T1000 (cell line): ENCODE measurements around the gene USP35.
"Not testable (repeated sequence)": the region's sequence is repeated elsewhere in the genome, so short reads cannot be mapped to it uniquely, and the experiment has no call there.

ENCODE experiments used
- DNase-seq: peaks from one replicate; lab custom pipeline; 2025; ENCODE audit warnings: mixed read lengths; lab: John Stamatoyannopoulos, UW

The USP35 gene

DNA sequence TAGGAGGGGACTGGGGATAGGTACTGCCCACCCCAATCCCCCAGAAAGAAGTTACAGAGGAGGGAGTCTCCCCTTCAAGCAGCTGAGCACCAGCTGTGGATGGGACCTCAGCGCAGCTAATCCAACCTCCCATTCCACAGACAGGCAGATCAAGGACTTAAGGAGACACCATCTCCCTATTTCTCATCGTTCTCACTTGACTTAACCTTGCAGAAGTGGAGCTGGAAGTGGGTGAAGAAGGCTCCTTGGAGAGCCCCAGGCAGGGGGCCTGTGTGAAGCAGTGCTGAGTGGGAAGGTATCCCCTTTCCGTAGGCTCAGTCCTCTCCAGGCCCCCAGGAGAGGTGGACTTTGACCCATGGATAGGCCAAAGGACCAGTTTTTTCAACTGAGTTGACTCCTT lies 27.3 kb downstream of the USP35 start:
- DNase-seq, result no peak

DNA sequence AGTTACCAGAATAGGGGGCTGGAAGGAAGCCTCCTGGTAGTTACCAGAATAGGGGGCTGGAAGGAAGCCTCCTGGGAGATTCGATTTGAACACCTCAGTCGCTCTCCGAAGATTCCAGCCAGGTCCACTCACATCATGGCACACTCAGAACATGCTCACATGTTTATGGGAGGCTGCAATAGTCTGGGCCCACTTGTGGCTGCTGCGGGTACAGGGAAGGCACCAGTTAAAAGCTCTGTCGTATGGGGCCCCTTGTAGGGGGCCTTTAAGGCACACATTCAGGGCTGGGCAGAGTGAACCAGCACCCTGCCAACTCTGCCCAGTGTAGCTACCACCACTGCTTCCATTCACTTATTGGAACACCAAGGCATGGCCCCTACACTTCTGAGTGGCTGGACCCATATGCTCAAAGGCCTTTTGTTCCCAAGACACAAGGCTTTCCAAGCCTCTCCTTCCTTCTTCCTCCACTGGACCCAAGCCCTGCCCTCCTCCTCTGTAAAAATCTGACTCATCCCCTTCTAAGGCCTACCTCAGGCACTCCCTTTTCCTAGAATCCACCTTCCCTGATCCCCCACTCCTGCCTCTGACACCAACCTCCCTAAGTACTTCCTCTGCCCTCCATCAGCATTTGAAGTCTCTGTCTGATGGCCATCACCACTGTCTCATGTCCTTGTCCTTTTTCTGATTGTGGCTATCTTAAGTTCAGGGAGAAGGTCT lies 28.0 kb downstream of the USP35 start:
- DNase-seq, result no peak

DNA sequence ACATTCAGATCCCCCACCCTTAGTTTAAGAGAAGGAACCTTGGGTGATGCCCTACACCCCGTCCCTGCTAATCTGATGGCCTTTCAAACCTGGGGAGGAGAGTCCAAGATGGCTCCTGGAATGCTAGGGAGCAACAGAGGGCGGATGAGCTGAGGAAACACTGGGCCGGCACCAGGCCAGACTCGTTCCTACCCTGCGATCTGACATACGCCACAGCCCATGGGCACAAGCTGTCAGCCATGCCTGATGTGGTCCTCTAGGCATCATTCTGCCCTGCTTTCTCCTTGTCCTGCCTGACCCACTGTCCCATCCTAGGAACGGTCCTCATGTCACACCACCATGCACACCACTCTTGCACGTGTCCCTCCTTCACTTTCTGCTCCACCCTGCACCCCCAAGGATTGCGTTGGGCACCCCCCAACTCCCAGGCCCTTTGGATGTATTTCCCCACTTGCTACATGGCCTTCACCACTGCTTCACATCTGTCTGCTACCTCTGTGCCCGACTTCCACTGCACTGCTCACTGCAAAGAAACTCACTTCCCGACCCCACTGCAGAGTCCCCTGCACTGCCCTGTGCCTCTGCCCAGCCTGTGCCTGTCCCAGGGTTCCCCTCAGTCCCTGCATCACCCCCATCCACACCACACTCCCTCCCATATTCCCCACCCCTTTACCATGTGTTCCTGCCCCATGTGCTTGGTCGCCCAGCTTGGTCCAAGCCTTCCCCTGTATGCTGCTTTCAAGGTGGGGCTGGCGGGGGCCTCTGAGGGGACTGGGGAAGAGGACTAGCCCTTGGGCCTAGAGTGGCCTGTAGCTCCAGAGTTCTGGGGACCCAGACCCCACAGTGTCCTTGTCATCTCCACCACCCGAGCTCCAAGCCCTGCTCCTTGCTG lies 29.2 kb downstream of the USP35 start:
- no peak for DNase-seq

DNA sequence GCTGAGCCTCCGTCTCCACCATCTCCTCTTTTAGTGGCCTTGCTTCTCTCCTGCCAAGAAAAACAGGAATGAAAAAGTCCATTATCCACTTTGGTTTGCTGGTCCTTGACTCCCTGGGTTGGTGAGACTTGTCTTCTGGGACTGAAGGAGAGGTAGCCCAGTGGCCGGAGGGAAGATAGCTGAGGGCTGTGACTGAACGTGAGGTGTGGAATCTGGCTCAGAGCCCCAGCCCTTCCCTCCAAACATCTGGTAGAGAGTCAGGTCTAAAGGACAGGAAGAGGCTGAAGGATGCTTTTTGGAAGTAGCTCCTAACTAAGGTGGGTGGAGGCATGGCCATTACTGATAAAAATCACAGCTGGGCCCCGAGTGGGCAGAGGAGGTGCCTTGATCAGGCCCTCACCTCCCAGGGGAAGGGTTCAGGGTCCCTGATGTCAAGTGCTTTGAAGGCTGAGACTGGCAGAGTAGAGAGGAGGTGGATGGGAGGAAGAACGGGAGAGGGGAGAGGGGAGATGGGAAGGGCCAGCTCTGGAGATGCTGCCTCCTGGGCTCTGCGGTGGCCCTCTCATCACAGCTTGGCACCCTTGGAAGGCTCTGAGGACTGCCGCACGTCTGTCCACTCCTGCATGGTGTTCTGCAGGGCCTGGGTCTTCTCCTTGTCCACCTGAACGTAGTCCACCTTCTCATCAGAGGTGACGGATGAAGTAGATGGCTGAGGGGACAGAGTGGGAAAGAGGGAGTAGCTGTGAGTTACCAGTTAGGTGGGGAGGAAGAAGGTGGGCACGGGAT lies 30.2 kb downstream of the USP35 start:
- no peak for DNase-seq

DNA sequence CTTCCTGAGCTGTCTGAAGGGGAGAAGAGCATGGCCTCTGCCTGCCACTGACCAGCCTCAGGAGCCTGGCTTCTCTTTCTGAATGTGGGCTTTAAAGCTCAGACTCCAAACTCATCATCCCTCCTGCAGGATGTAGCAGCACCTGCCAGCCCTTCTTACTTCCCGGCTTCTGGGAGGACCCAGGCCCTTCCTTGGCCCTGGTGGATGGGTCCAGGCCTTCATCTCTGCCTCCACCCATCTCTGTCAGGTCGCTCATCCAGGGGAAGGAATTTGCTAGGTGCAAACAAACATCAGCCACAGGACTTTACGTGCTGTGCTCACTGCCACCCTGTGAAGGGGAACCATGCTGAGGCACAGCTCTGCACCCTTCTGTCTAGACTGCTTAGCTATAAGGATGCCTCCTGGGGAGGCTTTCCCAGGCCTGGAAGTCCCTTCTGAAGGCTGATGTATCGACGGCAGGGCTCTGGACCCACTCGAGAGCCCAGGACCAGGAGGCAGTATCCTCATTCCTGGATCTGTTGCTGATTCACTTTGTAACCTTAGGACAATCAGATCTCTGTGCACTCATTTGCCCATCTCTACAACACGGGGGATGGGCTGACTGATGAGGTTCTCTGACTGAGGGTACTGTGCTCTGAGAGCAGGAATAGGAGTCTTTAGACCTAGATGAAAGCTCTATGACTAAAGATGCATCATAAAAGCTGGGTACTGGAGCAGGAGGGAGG lies 30.9 kb downstream of the USP35 start:
- DNase-seq, result no peak

DNA sequence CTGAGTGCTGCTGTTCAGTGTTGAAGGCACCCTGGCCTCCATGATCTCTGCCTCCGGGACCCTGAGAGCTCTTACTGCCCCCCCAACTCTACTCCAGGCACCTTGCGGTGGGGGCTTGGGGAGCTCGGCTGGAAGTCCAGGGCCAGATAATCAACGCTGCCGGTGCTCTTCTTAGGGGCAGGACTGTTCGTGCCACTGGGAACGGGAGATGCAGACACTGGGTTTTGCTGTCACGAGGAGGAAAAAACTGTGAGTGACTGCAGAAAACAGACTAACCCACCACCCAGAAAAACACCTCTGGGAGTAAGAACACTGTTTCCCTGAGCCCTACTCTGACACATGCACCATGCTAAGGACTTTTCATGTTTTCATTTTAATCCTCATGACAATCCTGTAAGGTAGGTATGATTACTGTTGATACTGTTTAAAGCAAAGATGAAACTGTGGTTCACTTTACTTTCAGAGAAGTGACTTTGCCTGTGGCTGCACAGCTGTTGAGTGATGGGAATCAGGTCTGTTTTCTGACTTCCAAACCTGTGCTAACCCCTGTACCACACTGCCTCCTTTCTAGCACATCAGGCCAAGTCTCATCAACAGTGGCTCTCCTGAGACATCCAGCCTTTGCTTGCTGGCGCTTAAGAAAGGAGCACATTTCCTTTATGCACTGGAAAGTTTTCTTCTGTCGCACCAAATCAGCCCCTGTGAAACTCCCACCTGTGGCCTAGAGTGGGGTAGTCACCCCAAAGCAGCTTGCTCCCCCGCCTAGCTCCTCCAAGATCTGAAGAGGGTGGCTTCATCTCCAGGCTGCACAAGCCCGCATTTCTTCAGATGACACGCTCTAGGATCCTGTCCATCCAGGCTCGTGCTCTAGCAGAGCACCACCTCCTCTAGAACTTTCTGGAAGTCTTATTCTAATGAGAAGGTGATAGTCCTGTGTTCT lies 31.8 kb downstream of the USP35 start:
- DNase-seq, result no peak

DNA sequence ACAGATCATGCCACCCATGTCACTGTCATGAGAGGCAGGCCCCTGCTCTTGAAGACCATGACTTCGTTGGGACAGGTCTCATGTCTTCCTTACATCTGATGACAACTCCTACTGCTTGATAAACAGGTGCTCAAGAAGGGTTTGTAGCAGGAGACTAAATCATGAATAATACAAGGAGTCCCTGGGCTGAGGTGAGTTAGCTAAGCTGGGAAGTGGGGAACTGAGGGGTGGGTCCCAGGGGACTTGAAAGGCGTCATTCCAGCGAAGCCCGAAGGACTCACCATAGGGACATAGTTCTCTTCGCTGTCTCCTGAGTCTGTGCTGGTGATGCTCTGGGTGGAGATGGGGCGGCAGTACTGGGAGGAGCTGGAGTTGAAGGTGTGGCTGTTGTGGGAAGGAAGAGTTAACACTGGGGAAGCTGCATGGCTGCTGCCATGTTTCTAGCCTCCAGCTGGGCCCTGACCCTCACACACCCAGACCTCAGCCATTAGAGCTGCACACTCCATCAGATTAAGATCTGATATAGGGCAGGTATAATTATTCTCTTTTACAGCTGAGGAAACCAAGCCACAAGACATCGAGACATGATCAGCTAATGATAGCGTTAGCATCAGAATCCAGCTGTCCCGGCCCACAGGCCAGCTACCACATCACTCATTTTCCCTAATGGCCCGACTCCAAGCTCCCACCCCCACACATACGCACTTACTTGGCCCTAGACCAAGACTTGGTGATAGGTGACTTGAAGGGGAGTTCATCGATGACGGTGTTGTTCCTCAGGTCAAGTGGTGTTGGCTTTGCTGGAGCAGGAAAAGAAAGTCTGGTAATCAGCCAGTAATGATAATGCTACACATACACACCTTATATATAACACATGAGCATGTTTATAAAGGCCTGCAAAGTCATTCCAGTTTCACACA lies 32.9 kb downstream of the USP35 start:
- no peak for DNase-seq

DNA sequence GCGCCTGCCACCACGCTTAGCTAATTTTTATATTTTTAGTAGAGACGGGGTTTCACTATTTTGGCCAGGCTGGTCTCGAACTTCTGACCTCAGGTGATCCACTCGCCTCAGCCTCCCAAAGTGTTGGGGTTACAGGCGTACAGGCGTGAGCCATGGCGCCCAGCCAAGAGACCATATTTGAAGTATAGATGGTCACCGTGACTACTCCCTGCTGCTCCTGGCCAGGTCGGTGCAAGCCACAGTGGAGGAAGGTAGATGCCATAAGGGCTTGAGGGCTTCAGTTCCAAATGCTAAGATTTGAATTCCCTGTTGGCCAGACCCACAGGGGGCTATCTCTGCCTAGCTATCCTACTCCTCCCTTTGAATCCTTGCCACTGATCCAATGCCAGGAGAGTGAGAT lies 34.0 kb downstream of the USP35 start:
- not testable (repeated sequence) for DNase-seq

DNA sequence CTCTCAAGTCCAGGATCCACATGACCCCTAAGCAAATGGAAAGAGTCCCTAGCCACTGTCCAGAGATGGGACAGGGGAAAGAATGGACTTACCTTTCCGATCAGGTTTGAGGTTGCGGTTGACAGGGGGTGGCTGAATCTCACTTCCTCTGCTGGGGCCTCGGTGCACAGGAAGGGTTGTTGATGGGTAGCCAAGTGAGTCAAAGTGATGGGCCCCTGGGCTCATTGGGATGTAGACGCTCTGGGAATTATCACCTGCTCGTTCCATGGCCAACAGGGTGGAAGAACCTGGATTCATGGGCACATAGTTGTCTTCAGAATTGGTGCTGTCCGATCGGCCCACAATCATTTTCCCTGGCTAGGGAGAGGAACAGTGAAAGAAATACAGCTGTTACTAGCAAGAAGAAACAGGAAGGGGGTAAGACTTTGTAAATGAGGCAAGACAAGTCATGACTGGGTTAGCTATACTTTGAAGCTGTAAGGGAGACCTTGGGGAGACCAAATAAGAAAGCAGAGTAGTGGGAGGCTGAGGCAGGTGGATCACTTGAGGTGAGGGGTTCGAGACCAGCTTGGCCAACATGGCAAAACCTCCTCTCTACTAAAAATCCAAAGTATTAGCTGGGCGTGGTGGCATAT lies 34.7 kb downstream of the USP35 start:
- no peak for DNase-seq

DNA sequence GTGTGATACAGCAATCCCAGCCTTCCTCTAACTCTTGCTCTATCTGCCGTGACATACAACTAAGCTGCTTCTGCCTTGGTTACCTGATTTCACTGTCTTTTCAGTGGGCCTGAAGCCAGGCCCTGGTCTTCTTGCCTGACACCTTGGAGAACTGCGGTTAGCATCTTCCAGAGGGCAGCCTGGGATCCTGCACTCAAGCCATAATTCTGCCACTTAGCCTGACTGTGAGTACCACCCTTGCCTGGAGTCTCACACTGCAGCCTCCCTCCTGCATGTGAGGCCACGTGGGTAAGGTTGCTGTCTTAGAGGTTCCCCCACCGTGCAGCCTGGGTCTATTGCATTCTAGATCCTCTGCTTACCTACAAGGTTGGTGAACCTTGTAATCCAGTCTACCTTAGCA lies 35.8 kb downstream of the USP35 start:
- no peak for DNase-seq

DNA sequence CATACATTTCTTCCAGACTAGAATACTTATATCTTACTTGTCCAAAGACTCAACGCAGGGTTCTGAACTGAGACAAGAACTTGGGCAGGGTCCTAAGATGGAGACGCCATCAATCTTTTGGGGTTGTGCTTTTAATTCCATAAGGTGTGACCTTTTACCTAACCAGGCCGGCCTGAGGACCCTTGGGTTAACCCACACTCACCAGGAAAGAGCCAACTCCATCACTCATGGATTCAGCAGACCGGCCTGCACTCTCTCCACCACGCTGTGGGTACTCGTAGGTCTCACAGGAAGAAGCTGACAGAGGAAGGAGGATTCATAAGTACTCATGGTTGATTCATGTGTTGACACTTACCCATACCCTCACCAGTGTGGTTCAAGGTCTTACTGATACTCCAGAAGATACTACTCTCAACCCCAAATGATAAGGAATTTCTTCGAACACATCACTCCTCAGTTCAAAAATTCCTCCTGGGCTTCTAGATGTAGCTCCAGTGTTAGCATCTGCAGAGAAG lies 36.2 kb downstream of the USP35 start:
- DNase-seq, result no peak

DNA sequence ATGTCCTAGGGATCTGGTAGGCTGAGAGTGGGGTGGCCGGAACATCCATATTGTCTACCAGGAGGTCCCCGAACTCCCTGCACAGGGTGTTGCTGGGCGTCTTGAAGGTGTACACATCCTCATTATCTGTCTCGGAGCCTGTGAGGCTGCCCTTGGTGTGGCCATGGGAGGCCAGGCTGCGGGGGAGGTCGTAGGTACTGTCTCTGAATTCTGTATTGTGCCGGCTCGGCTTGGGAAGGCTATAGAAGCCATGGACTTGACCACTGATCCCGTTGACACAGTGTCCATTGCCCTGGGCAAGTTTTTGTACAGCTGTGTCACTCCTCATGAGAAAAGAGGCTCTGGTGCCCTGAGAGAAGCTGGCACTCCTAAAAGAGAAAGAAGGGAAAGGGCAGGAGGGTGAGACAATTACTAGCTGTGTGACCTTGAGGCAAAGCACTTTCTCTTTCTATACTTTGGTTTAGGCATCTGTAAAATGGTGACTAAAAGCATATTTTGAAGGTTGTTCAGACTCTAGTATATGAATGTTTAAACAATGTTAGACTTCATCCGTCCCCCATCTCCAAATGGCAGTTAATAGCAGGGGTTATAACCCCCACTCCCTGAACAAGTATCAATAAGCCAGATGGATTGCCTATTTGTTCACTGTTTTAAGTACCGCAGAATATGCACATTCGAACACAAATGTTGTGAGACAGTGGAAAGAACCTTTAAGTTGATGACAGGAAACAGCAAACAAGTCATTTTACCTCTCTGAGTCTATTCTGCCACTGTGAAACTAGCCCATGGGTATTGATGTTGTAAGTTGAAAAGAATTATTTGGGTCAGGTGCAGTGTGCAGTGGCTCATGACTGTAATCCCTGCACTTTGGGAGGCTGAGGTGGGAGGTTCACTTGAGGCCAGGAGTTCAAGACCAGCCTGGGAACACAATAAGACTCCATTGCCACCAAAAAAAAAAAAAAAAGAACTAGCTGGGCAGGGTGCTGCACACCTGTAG lies 38.3 kb downstream of the USP35 start:
- DNase-seq, result no peak

DNA sequence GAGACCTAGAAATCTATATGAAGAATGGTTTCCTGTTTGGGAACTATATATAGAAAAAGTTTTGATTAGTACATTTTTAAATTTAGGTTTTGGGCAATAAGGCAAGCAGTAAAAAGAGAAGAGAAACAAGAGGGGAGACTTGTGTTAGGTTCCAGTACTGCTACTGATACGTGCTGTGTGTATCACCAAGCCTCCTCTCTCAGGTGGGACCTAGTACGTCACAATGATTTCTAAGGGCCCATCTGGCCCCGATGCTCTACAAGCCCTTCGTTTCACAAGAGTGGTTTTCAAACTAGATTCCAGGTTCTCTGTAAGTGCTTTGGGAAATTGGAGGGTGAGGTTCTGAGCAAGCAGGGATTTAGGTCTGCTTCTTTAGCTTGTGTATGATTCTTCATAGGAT lies 39.2 kb downstream of the USP35 start:
- no peak for DNase-seq

DNA sequence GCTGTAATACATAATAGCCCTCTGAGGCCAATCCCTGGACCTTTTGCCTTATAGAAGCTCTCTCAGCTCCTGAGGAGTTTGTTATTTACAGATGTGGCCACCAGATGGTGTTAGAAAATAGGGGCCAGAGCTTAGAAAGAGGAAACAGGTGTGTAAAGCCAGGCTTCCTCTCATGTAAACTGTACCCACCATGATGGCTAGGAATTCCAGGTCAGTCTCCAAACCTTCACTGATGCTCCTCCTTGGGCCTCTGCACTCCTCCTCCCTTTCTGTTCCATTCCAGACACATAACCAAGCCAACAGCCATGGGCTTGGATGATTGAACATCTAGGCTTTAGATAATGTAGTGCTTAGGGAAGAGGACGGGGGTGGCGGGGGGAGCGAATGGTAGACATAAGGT lies 39.7 kb downstream of the USP35 start:
- DNase-seq, result no peak

DNA sequence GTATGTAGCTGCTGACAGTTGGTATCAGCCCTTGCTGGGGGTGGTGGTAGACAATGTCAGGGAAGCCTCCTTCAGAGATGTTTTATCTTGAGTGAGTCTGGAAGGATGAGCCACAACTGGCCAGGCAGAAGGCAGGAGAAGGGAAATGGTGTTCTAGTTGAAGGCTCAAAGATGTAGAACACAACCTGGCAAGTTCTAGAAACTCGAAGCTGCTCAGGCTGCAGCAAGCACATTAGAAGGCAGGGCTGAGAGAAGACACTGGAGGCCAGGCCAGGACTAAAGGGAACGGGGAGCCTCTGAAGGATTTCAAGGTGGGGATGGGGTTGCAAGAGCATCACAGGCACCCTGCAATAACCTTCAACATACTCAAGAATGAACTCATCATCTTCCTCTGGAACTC lies 40.4 kb downstream of the USP35 start:
- DNase-seq, result no peak

DNA sequence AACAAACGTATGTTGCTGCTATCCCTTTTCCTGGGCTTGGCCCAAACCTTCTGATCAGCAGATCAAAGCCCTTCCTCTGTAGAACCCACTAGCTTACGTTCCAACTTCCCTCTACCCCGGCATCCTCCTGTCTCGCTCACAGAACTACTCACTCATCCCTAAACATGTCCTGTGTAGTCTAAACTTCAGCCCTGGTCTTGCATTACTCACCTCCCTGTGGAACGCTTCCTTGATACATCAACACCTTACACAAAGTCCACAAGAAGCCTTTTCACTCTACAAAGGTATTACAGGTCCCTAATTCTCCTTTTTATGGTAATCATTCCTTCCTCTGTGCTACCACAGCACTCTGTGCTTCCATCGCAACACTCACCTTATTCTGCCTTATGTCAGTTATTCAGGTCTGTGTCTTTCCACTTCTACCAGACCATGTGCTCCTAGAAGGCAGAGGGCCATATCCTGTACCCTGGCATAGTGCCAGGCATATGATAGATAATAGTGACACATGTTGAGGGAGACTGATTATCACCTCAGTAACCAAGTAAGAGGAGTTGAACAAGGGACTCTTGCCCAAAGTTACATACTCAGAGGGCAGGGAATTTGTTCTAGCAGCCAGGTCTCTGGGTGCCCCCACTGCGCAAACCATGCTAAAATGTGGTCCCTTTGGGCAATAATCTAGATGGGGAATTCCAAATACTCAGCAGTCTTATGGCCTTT lies 41.6 kb downstream of the USP35 start:
- DNase-seq, result no peak

DNA sequence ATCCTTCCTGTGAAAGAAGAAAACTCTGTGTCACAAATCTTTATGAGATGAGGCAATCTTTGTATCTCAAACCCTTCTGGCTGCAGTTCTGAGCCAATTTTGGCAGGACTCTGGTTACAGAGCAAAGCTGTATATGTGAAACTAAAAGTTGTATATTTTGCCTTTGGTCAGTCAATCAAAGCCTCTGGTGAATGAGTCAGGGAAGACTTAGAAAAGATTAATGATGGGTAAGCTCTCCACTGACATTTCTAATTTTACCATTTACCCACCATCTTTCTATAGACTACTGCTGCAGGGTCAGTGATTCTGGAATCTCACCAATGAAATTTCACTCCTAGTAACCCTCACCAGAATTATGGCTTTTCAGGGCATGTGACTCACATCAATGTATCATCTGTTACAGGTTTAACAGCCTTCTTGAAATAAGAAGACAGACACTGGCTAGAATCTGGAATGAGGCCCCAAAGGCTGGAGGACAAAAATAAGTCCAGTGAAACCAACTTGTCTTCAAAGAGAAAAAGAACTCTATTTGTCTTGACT lies 43.3 kb downstream of the USP35 start:
- DNase-seq, result no peak
